ENCODE data around the gene ALS2CL. TPM values are rescaled to one million over a fixed set of nuclear protein-coding genes. Genes with fewer than 3 reads are reported as not detected.
"Not testable (repeated sequence)": the region's sequence is repeated elsewhere in the genome, so short reads cannot be mapped to it uniquely, and the experiment has no call there.

ALS2CL gene
- total RNA-seq, 1 donor from 2014 or later: 13.5 TPM

GRCh38 chr3:46705022-46705530, 11.6 kb upstream of the ALS2CL start:
- peak; percentile 36 for DNase-seq (ENCODE audit: extremely low read depth, low read depth, low spot score)

GRCh38 chr3:46704346-46704745, 10.9 kb upstream of the ALS2CL start:
- not testable (repeated sequence) for DNase-seq (ENCODE audit: extremely low read depth, low read depth, low spot score)

DNA sequence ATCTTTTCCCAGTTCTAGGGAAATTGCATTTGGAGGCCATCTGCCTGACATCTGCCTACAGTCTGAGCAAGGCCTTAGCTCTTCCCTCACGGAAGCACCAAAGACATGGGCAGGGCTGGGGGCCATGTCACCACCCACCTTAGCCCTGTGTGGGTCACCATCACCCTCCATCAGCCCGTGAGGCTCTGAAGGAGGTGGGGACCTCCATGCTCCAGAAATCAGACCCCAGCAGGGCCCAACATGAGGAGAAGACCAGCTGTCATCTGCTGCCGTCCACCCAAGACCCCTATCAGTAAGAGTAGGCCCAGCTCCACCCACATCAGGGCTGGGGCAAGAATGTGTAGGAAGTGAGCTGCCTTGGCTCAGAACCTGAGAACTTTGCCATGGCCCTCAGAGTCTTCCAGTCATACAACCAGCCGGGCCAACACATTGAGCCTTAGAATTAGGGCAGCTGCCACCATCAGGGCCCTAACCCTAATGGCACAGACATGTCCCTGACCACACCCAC, 9.6 kb upstream of the ALS2CL start:
- DNase-seq (ENCODE audit: extremely low read depth, low read depth, low spot score): no peak

GRCh38 chr3:46702246-46703012, 8.9 kb upstream of the ALS2CL start:
- no peak for DNase-seq (ENCODE audit: extremely low read depth, low read depth, low spot score)

- no peak for DNase-seq (ENCODE audit: extremely low read depth, low read depth, low spot score)
These were observed 7.9 kb upstream of the ALS2CL start, which contains the start of gene TMIE for GRCh38 chr3:46701181-46701939. TMIE (plus strand) TSS chr3:46701392; CDS start chr3:46701488, 96 bp downstream.

DNA sequence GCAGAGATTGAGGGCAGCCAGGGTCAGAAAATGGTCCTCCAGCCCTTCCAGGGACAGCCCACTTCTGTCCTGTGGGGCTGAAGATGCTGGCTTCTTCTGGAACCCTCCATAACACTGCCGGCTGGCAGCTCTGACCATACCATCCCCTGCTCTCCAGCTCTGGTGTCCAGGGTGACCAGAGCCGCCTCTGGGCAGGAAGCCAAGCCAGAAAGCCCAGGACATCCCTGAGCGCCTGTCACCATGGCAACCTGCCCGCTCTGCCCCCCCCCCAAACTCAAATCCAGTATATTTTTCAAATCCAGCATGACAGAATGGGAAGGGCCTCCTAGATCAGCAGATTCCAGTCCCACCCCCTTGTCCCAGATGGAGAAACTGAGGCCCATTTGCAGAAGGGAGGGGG, 7.3 kb upstream of the ALS2CL start:
- DNase-seq (ENCODE audit: extremely low read depth, low read depth, low spot score): no peak

DNA sequence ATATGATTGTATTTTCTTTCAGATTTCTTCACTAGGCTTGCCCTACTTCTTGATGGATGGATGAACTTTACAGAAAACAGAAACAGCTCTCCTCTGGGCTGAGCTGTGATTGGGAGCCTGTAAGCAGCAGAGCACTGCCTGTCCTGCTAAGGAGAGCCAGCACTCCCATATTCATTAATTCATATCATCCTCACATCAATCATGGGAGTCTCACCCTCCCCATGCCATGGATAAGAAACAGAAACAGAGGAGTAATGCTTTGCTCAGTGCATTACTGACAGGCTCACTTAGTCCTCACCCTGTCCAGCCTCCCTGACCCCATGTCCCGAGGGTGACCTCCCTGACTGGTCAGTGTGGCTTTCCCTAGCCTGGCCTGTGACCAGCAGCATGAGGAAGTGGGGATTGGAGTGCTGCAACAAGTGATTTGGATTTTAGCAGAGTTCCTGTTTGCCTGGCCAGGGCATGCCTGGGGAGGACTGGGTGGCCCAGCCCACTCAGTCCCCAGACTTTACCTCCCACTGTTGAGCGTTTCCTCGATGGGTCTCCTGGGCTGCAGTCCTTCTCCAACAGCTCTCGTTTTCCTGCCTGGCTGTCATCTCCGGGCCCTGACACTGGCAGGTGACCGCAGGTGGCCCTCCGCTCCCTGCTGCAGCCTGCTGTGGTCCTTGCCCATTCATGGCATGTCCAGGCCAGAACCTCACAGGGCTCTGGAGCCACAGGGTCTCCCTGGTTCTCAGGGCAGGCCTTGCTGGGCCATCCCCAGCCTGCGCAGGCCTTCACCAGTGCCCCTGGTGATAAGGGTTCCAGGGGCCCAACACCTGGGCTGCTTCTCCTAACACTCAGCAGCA, 6.4 kb upstream of the ALS2CL start:
- DNase-seq (ENCODE audit: extremely low read depth, low read depth, low spot score): no peak

DNA sequence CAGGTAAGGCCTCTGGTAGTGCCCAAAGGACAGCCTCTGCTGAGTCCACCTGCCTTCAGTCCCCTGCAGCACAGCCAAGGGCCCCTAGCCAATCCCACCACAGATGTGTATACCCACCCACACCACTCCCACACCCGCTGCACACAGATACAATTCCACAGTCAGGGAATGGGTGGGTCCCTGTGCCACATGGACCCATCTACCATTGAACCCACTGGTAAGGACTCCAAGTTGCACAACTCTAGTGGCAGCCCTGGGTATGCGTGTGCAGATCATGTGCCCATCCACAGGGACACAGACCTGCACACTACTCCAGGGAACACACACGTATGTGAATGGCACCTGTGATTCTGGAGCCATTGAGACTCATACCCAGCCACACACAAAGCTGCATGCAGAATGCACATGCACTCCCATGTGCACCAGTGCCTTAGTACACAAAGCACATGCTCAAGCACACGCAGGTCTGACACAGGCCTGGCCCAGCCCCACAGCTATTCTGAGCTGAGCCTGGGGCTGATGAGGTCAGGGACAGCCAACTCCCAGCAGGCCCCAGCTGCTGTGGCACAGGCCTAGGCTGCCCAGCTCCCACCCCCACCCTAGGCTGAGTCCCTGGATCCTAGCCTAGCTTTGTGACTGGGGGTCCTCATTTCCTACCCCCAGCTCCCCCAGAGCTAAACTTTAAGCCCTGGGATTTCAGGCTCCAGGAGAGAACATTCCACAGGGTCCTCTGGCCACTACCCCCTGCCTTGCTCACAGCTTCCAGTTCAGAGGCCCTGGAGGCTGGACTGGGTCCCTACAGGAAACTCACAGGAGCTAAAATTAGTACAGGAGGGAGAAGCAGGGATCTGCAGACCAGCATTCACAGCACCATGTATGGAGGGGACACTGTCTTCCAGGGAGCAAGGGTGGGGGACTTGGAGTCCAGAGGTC, 2.7 kb upstream of the ALS2CL start:
- no peak for DNase-seq (ENCODE audit: extremely low read depth, low read depth, low spot score)

DNA sequence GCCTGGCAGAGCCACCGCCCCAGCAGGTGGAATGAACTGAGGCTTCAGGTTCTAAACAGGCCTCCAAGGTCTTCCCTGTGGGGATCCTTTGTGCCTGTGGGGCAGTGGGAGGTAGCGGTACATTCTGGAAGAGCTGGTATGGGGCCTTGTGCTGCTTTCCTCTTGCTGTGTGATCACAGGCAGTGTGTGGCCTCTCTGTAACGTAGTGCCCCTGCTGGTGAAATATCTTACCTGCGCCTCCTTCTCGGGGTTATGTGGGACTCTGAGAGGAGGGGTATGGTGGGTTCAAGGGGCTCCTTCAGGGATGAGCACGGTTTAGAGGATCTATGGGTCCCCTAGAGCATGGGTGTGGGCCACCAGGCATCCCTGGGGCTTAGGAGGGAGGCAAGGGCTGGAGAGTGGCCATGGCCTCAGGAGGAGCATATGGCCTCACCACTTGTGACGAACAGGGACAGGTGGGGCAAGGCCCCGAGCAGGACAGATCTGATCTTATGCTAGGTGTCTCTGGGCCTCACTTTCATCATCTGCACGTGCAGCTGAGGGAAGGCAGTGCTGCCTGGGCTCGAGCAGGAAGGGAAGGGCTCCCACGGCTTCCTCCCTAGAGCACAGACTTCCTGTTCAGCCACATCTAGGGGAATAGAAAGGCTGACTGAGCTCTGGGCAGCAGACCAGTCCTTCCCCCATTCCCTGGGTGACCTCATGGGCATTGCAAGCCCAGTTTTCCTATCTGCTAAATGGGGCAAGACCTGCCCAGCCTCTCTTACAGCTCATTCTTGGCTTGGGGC, 1.9 kb upstream of the ALS2CL start:
- peak; percentile 64 for DNase-seq (ENCODE audit: extremely low read depth, low read depth, low spot score)

GRCh38 chr3:46694520-46694919, 1.0 kb upstream of the ALS2CL start:
- no peak for DNase-seq (ENCODE audit: extremely low read depth, low read depth, low spot score)

DNA sequence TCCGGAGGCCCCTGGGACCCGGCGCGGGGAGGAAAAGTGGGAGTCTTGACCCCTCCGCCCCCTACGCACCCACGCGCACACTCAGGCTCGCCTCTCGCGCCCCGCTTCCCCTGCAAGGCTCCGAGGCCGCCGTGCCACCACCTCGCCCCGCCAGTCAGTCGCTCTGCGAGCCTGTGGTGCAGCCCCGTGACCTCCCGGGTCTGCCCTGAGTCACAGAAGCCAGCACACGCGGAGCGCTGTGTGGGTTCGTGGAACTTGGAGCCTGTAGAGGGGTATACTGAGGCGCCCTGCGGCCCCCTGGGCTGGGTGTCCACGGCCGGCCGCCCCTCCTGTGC, 380 bp upstream of the ALS2CL start:
- DNase-seq (ENCODE audit: extremely low read depth, low read depth, low spot score): no peak

DNA sequence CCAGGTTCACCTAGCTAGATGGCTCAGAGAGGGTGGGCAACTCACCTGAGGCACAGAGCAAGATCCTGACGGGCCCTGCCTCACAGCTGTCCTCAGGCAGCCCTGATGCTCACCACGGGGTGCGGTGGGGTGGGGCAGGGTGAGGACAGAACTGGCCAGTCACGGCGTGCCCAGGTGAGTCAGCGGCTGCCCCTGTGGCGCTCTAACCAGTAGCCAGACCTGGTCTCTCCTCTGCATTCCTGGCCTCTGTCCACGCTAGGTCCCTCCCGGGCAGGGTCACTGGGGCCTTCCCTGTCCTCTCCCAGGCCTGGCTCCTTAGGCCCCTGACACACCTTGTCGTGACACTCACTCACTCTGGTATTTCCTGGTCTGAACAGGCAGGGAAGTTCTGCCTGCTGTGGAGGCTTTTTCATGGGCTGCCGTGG, 901 bp downstream of the ALS2CL start:
- DNase-seq (ENCODE audit: extremely low read depth, low read depth, low spot score): no peak

- no peak for DNase-seq (ENCODE audit: extremely low read depth, low read depth, low spot score)
These were observed 2.7 kb downstream of the ALS2CL start for GRCh38 chr3:46690798-46691197.

DNA sequence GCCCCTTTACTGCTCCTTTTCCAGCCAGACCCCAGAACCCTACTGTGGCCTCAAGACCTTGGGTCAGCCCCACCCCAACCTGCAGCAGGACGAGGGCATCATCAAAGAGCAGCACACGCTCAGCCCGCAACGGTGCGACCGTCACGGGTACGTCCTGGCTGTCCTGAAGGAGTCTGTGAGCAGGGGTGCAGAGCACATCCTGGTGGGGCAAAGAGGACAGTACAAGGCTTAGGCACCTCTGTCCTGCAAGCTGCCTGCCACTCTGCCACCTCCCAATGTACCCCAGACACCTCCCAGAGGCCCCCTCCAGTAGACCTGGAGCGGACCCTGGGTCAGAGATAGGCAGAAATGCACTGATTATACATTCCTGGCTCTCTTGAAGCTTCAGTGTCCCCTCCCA, 8.0 kb downstream of the ALS2CL start:
- no peak for DNase-seq (ENCODE audit: extremely low read depth, low read depth, low spot score)

GRCh38 chr3:46684891-46685290, 8.6 kb downstream of the ALS2CL start:
- DNase-seq (ENCODE audit: extremely low read depth, low read depth, low spot score): no peak

DNA sequence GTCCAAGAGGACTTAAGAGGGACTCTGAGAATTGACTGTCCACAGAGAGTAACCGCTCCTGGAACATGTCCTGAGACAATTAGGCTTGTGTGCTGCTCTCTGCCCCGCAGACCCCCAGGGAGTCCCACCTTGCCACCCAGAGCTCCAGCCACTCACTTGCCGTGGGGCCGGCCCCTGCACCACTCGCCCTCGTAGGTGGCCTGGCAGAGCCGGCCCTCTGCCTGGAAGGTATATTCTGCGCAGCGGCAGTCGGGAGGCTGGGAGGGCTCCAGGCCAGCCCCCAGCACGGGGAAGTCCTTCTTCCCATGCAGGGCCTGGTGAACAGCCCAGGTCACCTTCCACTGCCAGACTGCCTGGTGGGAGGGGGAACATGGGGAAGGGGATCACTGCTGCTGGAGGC, 10.5 kb downstream of the ALS2CL start:
- DNase-seq (ENCODE audit: extremely low read depth, low read depth, low spot score): no peak

- no peak for DNase-seq (ENCODE audit: extremely low read depth, low read depth, low spot score)
These were observed 11.5 kb downstream of the ALS2CL start for GRCh38 chr3:46681856-46682540.

DNA sequence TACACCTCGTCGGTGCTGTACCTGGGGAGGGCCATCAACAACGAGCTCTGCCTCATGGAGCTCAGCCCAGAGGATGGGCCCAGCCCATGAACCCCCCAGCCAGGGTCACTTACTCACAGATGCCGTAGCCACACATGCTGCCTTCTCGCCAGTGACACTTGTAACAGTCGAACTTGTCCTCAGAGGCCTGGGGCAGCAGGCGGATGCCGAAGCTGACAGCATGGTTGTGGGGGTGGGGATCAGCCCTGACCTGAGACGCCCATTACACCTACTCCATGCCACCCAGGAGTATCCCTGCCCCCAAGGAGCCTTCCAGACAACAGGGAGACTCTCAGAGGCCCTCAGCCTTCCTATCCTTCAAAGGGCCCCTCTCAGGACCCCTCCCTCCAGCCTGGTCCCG, 12.1 kb downstream of the ALS2CL start:
- no peak for DNase-seq (ENCODE audit: extremely low read depth, low read depth, low spot score)
